ENCODE data around the gene MYO15B. TPM values are rescaled to one million over a fixed set of nuclear protein-coding genes. Genes with fewer than 3 reads are reported as not detected.
A peak's percentile ranks its signal among the peaks of the same experiment; 100 is the strongest.

The MYO15B gene
- total and polyA plus RNA-seq, 2 of the 13 experiments (the other 11 are each of a cell fraction or from before 2014, with no cell fraction given): 2.8 to 8.1 TPM

DNA sequence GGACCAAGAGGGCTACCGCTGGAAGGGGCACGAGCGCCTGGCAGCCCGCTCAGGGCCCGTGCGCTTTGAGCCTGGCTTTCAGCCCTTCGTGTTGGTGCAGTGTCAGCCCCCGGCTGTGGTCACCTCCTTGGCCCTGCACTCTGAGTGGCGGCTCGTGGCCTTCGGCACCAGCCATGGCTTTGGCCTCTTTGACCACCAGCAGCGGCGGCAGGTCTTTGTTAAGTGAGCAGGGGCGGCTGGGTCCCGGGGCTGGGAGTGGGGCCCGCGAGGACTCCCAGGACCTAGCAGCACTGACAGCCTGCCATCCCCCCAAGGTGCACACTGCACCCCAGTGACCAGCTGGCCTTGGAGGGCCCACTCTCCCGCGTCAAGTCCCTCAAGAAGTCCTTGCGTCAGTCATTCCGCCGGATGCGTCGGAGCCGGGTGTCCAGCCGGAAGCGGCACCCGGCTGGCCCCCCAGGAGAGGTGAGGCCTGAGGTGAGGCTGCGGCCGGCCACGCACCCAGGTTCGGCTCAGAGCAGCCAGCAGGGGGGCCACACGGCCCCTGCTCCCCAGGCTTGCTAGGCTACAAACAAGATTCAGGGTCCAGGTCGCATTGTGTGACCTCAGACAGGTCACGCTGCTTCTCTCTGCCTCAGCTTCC lies 17.4 kb upstream of the MYO15B start:
- DNase-seq (ENCODE audit: low spot score) (no peak), FAIRE-seq (no peak), ATAC-seq (no peak)
- ChIA-PET POLR2A (interaction anchor here (1.8 kb wide), 1 partner anchor 13 kb away, joined by 6 read pairs; no protein-coding TSS in a partner anchor), CTCF (ENCODE audit: low intra/inter-chr PET ratio, low total read pairs) (no interaction called here)
- Histone ChIP-seq H3K9ac (ENCODE audit: insufficient read depth, low read depth, low read length) (no peak overlapping the region), H3K4me3 (replicated peaks in 1 of 3; ENCODE audit: insufficient read depth in 1 of 3, low read depth in 2 of 3, low read length in 3 of 3) (no peak overlapping the region), H3K27me3 (ENCODE audit: control insufficient read depth in 1 of 2, insufficient read depth in 2 of 2, low read length in 2 of 2) (no peaks in the 10 kb centered on the region), H3K9me3 (ENCODE audit: low read length) (no peaks in the 10 kb centered on the region), H3K27ac (ENCODE audit: extremely low read length, insufficient read depth, low read length) (no peak overlapping the region), H2AFZ (ENCODE audit: low read length) (no peak overlapping the region), H3K4me2 (ENCODE audit: low read depth, low read length) (no peak overlapping the region), H3K36me3 (replicated peaks in 1 of 2; ENCODE audit: control insufficient read depth in 1 of 2, insufficient read depth in 2 of 2, low read length in 2 of 2) (peaks cover 29 to 40% of the 10 kb centered on the region in 2 experiments; a peak in 4 of 5 replicates), H3K4me1 (ENCODE audit: insufficient read depth, low read length) (no peaks in the 10 kb centered on the region), H4K20me1 (ENCODE audit: insufficient read depth, low read length) (no peaks in the 10 kb centered on the region), H3K79me2 (ENCODE audit: insufficient read depth, low read length) (no peaks in the 10 kb centered on the region)
- in situ Hi-C loops (cut with HindIII; ENCODE audit: extremely low pct_ligation_motif_present, low pct_unique_long_range_greater_than_20kb) (no loop called here), intact Hi-C loops (cut with micrococcal nuclease; ENCODE audit: unreplicated experiment) (no loop called here)
- 97% methylated on average over 34 of the region's 35 CpGs for WGBS (ENCODE audit: low lambda C conversion rate)
- no TSS peak for BruUV-seq (replicated peaks)
- peak; percentile 76 for TF ChIP-seq AGO2 (optimal IDR thresholded peaks at IDR 0.05; ENCODE audit: low read depth, low read length)
- TF ChIP-seq, protein P1, sequence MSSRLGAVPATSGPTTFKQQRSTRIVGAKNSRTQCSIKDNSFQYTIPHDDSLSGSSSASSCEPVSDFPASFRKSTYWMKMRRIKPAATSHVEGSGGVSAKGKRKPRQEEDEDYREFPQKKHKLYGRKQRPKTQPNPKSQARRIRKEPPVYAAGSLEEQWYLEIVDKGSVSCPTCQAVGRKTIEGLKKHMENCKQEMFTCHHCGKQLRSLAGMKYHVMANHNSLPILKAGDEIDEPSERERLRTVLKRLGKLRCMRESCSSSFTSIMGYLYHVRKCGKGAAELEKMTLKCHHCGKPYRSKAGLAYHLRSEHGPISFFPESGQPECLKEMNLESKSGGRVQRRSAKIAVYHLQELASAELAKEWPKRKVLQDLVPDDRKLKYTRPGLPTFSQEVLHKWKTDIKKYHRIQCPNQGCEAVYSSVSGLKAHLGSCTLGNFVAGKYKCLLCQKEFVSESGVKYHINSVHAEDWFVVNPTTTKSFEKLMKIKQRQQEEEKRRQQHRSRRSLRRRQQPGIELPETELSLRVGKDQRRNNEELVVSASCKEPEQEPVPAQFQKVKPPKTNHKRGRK (CRISPR knock-in tag; IDR thresholded peaks at IDR 0.05): no peak
- no peak for TF ChIP-seq MLLT10 (CRISPR knock-in tag; IDR thresholded peaks at IDR 0.05)
- TF ChIP-seq RBFOX2 (IDR thresholded peaks at IDR 0.05; ENCODE audit: low read depth, low read length): peak; percentile 46; the same call in 1 of the 2 replicates
- peak; percentile 51; the same call in 1 of the 2 replicates for TF ChIP-seq MTA1 (CRISPR knock-in tag; IDR thresholded peaks at IDR 0.05; ENCODE audit: borderline replicate concordance)

DNA sequence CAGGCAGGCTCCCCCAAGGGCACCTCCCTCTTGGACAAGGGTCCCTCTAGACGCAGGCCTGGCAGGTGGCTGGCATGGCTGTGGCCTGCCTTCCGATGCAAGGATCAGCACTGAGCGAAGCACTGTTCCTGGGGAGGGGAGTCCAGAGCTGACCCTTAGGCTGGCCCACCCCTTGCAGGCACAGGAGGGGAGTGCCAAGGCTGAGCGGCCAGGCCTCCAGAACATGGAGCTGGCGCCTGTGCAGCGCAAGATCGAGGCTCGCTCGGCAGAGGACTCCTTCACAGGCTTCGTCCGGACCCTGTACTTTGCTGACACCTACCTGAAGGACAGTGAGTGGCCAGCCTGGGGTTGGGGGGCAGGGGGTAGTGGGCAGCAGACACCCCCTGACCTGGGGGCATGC lies 16.8 kb upstream of the MYO15B start:
- 92% methylated on average over 6 of the region's 11 CpGs for WGBS (ENCODE audit: low lambda C conversion rate)
- H3K4me2 ChIP-seq (ENCODE audit: low read depth, low read length): no peak overlapping the region
- H3K9me3 ChIP-seq (ENCODE audit: low read length): no peaks in the 10 kb centered on the region
- H3K27me3 ChIP-seq (ENCODE audit: control insufficient read depth in 1 of 2, insufficient read depth in 2 of 2, low read length in 2 of 2): no peaks in the 10 kb centered on the region
- in situ Hi-C loops (cut with HindIII; ENCODE audit: extremely low pct_ligation_motif_present, low pct_unique_long_range_greater_than_20kb) (no loop called here), intact Hi-C loops (cut with micrococcal nuclease; ENCODE audit: unreplicated experiment) (no loop called here)
- H2AFZ ChIP-seq (ENCODE audit: low read length): no peak overlapping the region
- no peaks in the 10 kb centered on the region for H3K79me2 ChIP-seq (ENCODE audit: insufficient read depth, low read length)
- BruUV-seq (replicated peaks): no TSS peak
- no peak for FAIRE-seq
- ChIA-PET POLR2A (interaction anchor here (1.2 kb wide), 1 partner anchor 14 kb away, joined by 5 read pairs; no protein-coding TSS in a partner anchor), CTCF (ENCODE audit: low intra/inter-chr PET ratio, low total read pairs) (no interaction called here)
- peaks cover 3% of the 10 kb centered on the region for H3K4me1 ChIP-seq (ENCODE audit: insufficient read depth, low read length)
- no peak overlapping the region for H3K4me3 ChIP-seq (replicated peaks in 1 of 3; ENCODE audit: insufficient read depth in 1 of 3, low read depth in 2 of 3, low read length in 3 of 3)
- no peak overlapping the region for H3K9ac ChIP-seq (ENCODE audit: insufficient read depth, low read depth, low read length)
- DNase-seq (ENCODE audit: low spot score): no peak
- peaks cover 23 to 34% of the 10 kb centered on the region in 2 experiments; a peak in 4 of 5 replicates for H3K36me3 ChIP-seq (replicated peaks in 1 of 2; ENCODE audit: control insufficient read depth in 1 of 2, insufficient read depth in 2 of 2, low read length in 2 of 2)
- ATAC-seq: no peak
- no peaks in the 10 kb centered on the region for H4K20me1 ChIP-seq (ENCODE audit: insufficient read depth, low read length)
- no peak overlapping the region for H3K27ac ChIP-seq (ENCODE audit: extremely low read length, insufficient read depth, low read length)
- TF ChIP-seq ZNF749 (CRISPR knock-in tag; IDR thresholded peaks at IDR 0.05; ENCODE audit: borderline replicate concordance) (no peak), ZNF557 (CRISPR knock-in tag; IDR thresholded peaks at IDR 0.05) (no peak)
- TF ChIP-seq, protein P2, sequence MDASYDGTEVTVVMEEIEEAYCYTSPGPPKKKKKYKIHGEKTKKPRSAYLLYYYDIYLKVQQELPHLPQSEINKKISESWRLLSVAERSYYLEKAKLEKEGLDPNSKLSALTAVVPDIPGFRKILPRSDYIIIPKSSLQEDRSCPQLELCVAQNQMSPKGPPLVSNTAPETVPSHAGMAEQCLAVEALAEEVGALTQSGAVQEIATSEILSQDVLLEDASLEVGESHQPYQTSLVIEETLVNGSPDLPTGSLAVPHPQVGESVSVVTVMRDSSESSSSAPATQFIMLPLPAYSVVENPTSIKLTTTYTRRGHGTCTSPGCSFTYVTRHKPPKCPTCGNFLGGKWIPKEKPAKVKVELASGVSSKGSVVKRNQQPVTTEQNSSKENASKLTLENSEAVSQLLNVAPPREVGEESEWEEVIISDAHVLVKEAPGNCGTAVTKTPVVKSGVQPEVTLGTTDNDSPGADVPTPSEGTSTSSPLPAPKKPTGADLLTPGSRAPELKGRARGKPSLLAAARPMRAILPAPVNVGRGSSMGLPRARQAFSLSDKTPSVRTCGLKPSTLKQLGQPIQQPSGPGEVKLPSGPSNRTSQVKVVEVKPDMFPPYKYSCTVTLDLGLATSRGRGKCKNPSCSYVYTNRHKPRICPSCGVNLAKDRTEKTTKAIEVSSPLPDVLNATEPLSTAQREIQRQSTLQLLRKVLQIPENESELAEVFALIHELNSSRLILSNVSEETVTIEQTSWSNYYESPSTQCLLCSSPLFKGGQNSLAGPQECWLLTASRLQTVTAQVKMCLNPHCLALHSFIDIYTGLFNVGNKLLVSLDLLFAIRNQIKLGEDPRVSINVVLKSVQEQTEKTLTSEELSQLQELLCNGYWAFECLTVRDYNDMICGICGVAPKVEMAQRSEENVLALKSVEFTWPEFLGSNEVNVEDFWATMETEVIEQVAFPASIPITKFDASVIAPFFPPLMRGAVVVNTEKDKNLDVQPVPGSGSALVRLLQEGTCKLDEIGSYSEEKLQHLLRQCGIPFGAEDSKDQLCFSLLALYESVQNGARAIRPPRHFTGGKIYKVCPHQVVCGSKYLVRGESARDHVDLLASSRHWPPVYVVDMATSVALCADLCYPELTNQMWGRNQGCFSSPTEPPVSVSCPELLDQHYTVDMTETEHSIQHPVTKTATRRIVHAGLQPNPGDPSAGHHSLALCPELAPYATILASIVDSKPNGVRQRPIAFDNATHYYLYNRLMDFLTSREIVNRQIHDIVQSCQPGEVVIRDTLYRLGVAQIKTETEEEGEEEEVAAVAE (CRISPR knock-in tag; IDR thresholded peaks at IDR 0.05; ENCODE audit: borderline replicate concordance): no peak
- TF ChIP-seq, protein P3, sequence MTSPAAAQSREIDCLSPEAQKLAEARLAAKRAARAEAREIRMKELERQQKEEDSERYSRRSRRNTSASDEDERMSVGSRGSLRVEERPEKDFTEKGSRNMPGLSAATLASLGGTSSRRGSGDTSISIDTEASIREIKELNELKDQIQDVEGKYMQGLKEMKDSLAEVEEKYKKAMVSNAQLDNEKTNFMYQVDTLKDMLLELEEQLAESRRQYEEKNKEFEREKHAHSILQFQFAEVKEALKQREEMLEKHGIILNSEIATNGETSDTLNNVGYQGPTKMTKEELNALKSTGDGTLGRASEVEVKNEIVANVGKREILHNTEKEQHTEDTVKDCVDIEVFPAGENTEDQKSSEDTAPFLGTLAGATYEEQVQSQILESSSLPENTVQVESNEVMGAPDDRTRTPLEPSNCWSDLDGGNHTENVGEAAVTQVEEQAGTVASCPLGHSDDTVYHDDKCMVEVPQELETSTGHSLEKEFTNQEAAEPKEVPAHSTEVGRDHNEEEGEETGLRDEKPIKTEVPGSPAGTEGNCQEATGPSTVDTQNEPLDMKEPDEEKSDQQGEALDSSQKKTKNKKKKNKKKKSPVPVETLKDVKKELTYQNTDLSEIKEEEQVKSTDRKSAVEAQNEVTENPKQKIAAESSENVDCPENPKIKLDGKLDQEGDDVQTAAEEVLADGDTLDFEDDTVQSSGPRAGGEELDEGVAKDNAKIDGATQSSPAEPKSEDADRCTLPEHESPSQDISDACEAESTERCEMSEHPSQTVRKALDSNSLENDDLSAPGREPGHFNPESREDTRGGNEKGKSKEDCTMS (CRISPR knock-in tag; conservative IDR thresholded peaks at IDR 0.05): no peak

All from HepG2 (cell line).